Retina (tissue), 1 donor: ENCODE data around the gene FAM24A.

Experiments
- DNase-seq: peaks from one replicate; pipeline ENCODE4 v3.0.0-alpha.2; 2016

FAM24A gene

GRCh38 chr10:122931088-122931906, 20.9 kb downstream of the FAM24A start:
- DNase-seq: no peak

- DNase-seq: no peak
Observed at GRCh38 chr10:122939133-122939855, 28.9 kb downstream of the FAM24A start.

GRCh38 chr10:122939856-122940543, 29.6 kb downstream of the FAM24A start:
- no peak for DNase-seq

DNA sequence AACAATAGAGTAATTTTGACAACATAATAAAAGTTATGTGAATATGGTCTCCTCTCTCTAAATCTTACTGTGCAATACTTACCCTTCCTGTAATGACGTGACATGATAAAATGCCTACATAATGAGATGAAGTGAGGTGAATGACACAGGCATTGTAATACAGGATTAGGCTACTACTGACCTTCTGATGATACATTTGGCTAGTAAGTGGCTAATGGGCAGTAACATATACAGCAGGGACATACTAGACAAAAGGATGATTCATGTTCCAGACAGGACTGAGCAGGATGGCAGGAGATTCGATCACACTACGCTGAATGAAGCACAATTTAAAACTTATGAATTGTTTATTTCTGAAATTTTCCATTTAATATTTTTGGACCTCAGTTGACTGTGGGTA, 38.9 kb downstream of the FAM24A start:
- no peak for DNase-seq

- DNase-seq: peak; percentile 96
Observed at GRCh38 chr10:122953902-122954730, 43.7 kb downstream of the FAM24A start, which contains the start of gene C10orf88. C10orf88 (minus strand) TSS chr10:122954227; CDS start chr10:122954178, 49 bp downstream.

DNA sequence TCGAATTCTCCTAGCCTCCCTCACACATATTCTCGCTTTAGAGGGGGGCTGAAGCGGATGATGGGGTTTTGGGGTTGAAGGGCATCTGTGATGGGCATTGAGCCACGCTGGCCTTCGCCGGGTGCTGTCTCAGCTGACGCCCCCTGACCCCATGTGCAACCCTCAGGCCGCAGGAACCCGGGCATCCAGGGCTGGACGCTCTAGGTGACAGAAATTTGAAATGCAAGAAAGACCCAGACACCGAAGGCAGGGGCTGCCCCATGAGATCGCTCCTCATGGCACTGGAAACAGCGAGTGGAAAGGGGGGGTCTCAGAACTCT, 44.3 kb downstream of the FAM24A start:
- DNase-seq: no peak

- no peak for DNase-seq
Observed at GRCh38 chr10:122955892-122956291, 45.5 kb downstream of the FAM24A start.

DNA sequence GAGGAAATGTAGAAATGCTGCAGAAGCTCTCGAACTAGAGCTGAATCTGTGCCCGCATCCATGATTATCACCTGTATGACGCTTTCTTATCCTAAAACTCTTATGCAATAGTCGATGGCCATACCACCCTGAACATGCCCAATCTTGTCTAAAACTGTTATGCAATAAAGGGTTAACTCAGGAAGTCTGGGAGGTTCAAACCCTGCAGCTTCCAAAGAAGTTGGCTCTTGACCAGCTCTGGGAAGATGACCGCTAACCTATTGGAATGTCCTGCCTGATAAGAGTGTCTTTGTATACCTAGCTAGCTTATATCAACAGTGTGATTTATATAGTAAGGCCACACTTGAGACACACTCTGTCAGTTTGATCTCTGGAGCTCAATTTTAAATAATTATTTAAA, 47.1 kb downstream of the FAM24A start:
- DNase-seq: no peak

- no peak for DNase-seq
Observed at GRCh38 chr10:122962405-122962804, 52.0 kb downstream of the FAM24A start.
